ENCODE data around the gene PHGDH.

DNA sequence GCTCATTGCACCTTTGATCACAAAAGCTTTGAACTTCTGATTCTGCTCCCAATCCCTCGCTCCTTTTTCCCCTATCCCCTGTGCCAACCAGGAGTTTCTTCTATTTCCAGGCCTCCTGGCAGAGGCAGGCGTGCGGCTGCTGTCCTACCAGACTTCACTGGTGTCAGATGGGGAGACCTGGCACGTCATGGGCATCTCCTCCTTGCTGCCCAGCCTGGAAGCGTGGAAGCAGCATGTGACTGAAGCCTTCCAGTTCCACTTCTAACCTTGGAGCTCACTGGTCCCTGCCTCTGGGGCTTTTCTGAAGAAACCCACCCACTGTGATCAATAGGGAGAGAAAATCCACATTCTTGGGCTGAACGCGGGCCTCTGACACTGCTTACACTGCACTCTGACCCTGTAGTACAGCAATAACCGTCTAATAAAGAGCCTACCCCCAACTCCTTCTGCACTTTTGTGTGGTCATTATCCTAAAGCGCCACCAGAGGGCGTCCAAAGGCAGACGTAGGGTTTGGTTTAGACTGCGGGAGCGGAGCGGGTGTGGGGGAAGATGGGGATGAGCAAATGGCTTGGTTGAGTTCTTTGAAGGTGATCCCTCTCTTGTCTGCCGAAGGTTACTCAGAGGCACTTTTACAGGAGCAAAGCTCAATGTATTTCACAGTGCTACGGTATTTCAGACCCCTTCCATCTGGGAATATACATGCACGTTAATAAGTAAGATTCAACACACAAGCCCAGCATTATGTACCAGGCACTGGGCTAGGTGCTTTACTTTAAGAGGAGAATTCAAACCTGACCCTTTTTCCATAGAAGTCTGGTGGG is 32.3 kb downstream of the PHGDH start:
- TF ChIP-seq CTCF (IDR thresholded peaks at IDR 0.05; ENCODE audit: extremely low read depth in 1 of 2, insufficient read depth in 1 of 2, low read depth in 1 of 2, low read length in 2 of 2) (peak; percentile 83 to 85), POLR2A (IDR thresholded peaks at IDR 0.05; ENCODE audit: low read depth, low read length) (no peak)
